Skin epidermis (tissue), 12 donors: Measurements from ENCODE around the gene DPY19L2.
"Not testable (repeated sequence)": the region's sequence is repeated elsewhere in the genome, so short reads cannot be mapped to it uniquely, and the experiment has no call there.

Experiments used
- H3K27ac ChIP-seq, 21 experiments: fragments of 200-600 bp; sonication (generic) in 11 of 21; one replicate each; pipeline ENCODE4 v1.5.0; 2020; ENCODE audit warnings: mild to moderate bottlenecking in 3 of 21, inconsistent platforms in 2 of 21, moderate library complexity in 2 of 21
- H3K4me3 ChIP-seq, 7 experiments: fragments of 200-600 bp; sonication (generic) in 2 of 7; one replicate each; pipeline ENCODE4 v1.5.0; 2020; ENCODE audit warnings: inconsistent platforms in 2 of 7, mild to moderate bottlenecking in 2 of 7, moderate library complexity in 1 of 7

DPY19L2 gene

GRCh38 chr12:63545298-63545916, 122.9 kb downstream of the DPY19L2 start:
- H3K4me3 ChIP-seq, result not testable (repeated sequence)

GRCh38 chr12:63538656-63539055, 129.6 kb downstream of the DPY19L2 start:
- H3K27ac ChIP-seq, H3K4me3 ChIP-seq: not testable (repeated sequence)

More at GRCh38 chr12:63545298-63545916, 122.9 kb downstream of the DPY19L2 start:
- H3K27ac ChIP-seq, result not testable (repeated sequence)

GRCh38 chr12:63537838-63538237, 130.5 kb downstream of the DPY19L2 start:
- not testable (repeated sequence) for H3K4me3 ChIP-seq, H3K27ac ChIP-seq

- H3K4me3 ChIP-seq, H3K27ac ChIP-seq: not testable (repeated sequence)
These were observed 138.7 kb downstream of the DPY19L2 start for GRCh38 chr12:63529641-63530040.

- Histone ChIP-seq H3K4me3 (no peak overlapping the region), H3K27ac (no peak overlapping the region)
These were observed 142.5 kb downstream of the DPY19L2 start for GRCh38 chr12:63525831-63526230.

DNA sequence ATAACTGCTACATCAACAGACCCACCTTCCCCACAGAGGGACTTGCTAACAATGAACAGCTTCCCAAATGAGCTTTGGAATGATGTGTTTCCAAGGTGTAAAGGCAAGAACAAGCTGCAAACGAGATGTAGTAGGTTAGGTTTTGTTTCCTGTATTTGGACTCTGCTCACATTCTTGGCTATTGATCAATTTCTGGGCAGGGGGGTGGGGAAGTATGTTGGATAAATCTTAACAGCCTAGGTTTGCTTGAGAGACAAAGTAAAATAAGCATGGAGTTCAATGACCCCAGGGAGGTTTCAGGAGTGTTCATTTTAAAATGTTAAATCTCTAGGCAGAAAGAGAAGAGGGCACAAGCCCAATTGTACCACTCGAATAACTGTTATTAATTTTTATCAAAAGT, 146.6 kb downstream of the DPY19L2 start:
- Histone ChIP-seq H3K27ac (no peak overlapping the region), H3K4me3 (no peak overlapping the region)
